ENCODE results near the gene TNS2. TPM values are rescaled to one million over a fixed set of nuclear protein-coding genes. Genes with fewer than 3 reads are reported as not detected.

TNS2 gene
- total RNA-seq, 1 experiment from 2014 or later, result 4.4 TPM

- no peaks in the 10 kb centered on the region for H3K27me3 ChIP-seq (replicated peaks; ENCODE audit: control insufficient read depth, insufficient read depth, low read length)
- no peak overlapping the region for H3K4me3 ChIP-seq (ENCODE audit: low read depth, low read length)
- TF ChIP-seq CTCF (IDR thresholded peaks at IDR 0.05; ENCODE audit: insufficient read depth in 1 of 2, low read depth in 1 of 2, low read length in 1 of 2, severe bottlenecking in 1 of 2, unreplicated experiment in 1 of 2), result no peak
- Mint-ChIP-seq H3K27me3 (ENCODE audit: insufficient read depth, unreplicated experiment) (no peaks in the 10 kb centered on the region), H3K4me3 (ENCODE audit: unreplicated experiment) (no peak overlapping the region), H3K4me1 (ENCODE audit: low read depth, unreplicated experiment) (peaks cover 13% of the 10 kb centered on the region), H3K36me3 (ENCODE audit: insufficient read depth, unreplicated experiment) (peaks cover 29% of the 10 kb centered on the region), H3K9me3 (ENCODE audit: unreplicated experiment) (no peaks in the 10 kb centered on the region), H3K27ac (ENCODE audit: unreplicated experiment) (no peak overlapping the region)
- no peaks in the 10 kb centered on the region for H3K36me3 ChIP-seq (ENCODE audit: control insufficient read depth, insufficient read depth, low read length)
- peaks cover 14% of the 10 kb centered on the region for H3K4me1 ChIP-seq
- no peaks in the 10 kb centered on the region for H3K9me3 ChIP-seq
- POLR2A ChIA-PET, result no interaction called here
- CTCF ChIA-PET, result interaction anchor here (2.1 kb wide), 1 partner anchor 9 kb away, joined by 8 read pairs; no protein-coding TSS in a partner anchor
- BruUV-seq (replicated peaks), result no TSS peak
- DNase-seq, result no peak
- intact Hi-C loops (cut with micrococcal nuclease; ENCODE audit: unreplicated experiment), result no loop called here
These were observed 7.0 kb downstream of the TNS2 start for GRCh38 chr12:53056901-53057300.

GRCh38 chr12:53057816-53058500 lies 8.1 kb downstream of the TNS2 start:
- CTCF ChIA-PET, result interaction anchor here (2.1 kb wide), 1 partner anchor 8 kb away, joined by 8 read pairs; no protein-coding TSS in a partner anchor
- H3K4me1 ChIP-seq, result peaks cover 8% of the 10 kb centered on the region; the same call in 1 of the 2 replicates
- no TSS peak for BruUV-seq (replicated peaks)
- H3K36me3 ChIP-seq (ENCODE audit: control insufficient read depth, insufficient read depth, low read length), result no peaks in the 10 kb centered on the region
- Mint-ChIP-seq H3K36me3 (ENCODE audit: insufficient read depth, unreplicated experiment) (peaks cover 29% of the 10 kb centered on the region), H3K4me1 (ENCODE audit: low read depth, unreplicated experiment) (peaks cover 7% of the 10 kb centered on the region), H3K27ac (ENCODE audit: unreplicated experiment) (no peak overlapping the region), H3K9me3 (ENCODE audit: unreplicated experiment) (no peaks in the 10 kb centered on the region), H3K4me3 (ENCODE audit: unreplicated experiment) (no peak overlapping the region), H3K27me3 (ENCODE audit: insufficient read depth, unreplicated experiment) (no peaks in the 10 kb centered on the region)
- POLR2A ChIA-PET, result no interaction called here
- no peak for DNase-seq
- H3K4me3 ChIP-seq (ENCODE audit: low read depth, low read length), result no peak overlapping the region
- H3K9me3 ChIP-seq, result no peaks in the 10 kb centered on the region
- TF ChIP-seq CTCF (IDR thresholded peaks at IDR 0.05; ENCODE audit: insufficient read depth in 1 of 2, low read depth in 1 of 2, low read length in 1 of 2, severe bottlenecking in 1 of 2, unreplicated experiment in 1 of 2), result no peak
- intact Hi-C loops (cut with micrococcal nuclease; ENCODE audit: unreplicated experiment), result no loop called here
- no peaks in the 10 kb centered on the region for H3K27me3 ChIP-seq (replicated peaks; ENCODE audit: control insufficient read depth, insufficient read depth, low read length)

- no peak overlapping the region for H3K27ac Mint-ChIP-seq (ENCODE audit: unreplicated experiment)
- H3K4me3 Mint-ChIP-seq (ENCODE audit: unreplicated experiment), result no peak overlapping the region
- POLR2A ChIA-PET, result no interaction called here
- intact Hi-C loops (cut with micrococcal nuclease; ENCODE audit: unreplicated experiment), result no loop called here
- H3K36me3 ChIP-seq (ENCODE audit: control insufficient read depth, insufficient read depth, low read length), result no peaks in the 10 kb centered on the region
- no peak for TF ChIP-seq CTCF (IDR thresholded peaks at IDR 0.05; ENCODE audit: insufficient read depth in 1 of 2, low read depth in 1 of 2, low read length in 1 of 2, severe bottlenecking in 1 of 2, unreplicated experiment in 1 of 2)
- peaks cover 23% of the 10 kb centered on the region for H3K36me3 Mint-ChIP-seq (ENCODE audit: insufficient read depth, unreplicated experiment)
- no peaks in the 10 kb centered on the region for H3K27me3 ChIP-seq (replicated peaks; ENCODE audit: control insufficient read depth, insufficient read depth, low read length)
- DNase-seq, result peak in 1 of 2 experiments; percentile 31
- no TSS peak for BruUV-seq (replicated peaks)
- H3K9me3 Mint-ChIP-seq (ENCODE audit: unreplicated experiment), result no peaks in the 10 kb centered on the region
- CTCF ChIA-PET, result interaction anchor here (0.6 kb wide), 1 partner anchor 20 kb away, joined by 4 read pairs; no protein-coding TSS in a partner anchor
- 0 out of 2 replicates have a peak, but pooled peaks cover 4% of the 10 kb centered on the region for H3K4me1 ChIP-seq
- H3K4me3 ChIP-seq (ENCODE audit: low read depth, low read length), result no peak overlapping the region
- no peaks in the 10 kb centered on the region for H3K27me3 Mint-ChIP-seq (ENCODE audit: insufficient read depth, unreplicated experiment)
- peaks cover under 1% of the 10 kb centered on the region for H3K4me1 Mint-ChIP-seq (ENCODE audit: low read depth, unreplicated experiment)
- no peaks in the 10 kb centered on the region for H3K9me3 ChIP-seq
These were observed 9.0 kb downstream of the TNS2 start for GRCh38 chr12:53058674-53059433.

All from Caco-2 (cell line).